Brain microvascular endothelial cell (primary cell): ENCODE data around the gene ESRRA.

ENCODE experiments used
- DNase-seq: peaks from one replicate; pipeline ENCODE4 v3.0.0-alpha.2; 2020
- H3K27ac ChIP-seq: fragments of 250-450 bp; sonication (Bioruptor Pico); 2 replicates; pipeline ENCODE4 v1.5.1; 2020; ENCODE audit warnings: mild to moderate bottlenecking, moderate library complexity
- H3K27me3 ChIP-seq: fragments of 250-450 bp; sonication (Bioruptor Pico); replicated peaks from 2 replicates; pipeline ENCODE4 v1.5.1; 2020; ENCODE audit warnings: mild to moderate bottlenecking
- H3K36me3 ChIP-seq: fragments of 250-450 bp; sonication (Bioruptor Pico); replicated peaks from 2 replicates; pipeline ENCODE4 v1.5.1; 2020; ENCODE audit warnings: mild to moderate bottlenecking
- H3K4me3 ChIP-seq: 2 replicates; pipeline ENCODE4 v1.5.1; 2011; ENCODE audit warnings: low read depth, mild to moderate bottlenecking, control low read depth, low read length, moderate library complexity
- CTCF ChIP-seq: IDR thresholded peaks from 2 replicates; pipeline ENCODE4 v1.5.1; 2011; ENCODE audit warnings: low read depth, mild to moderate bottlenecking, moderate library complexity, low read length, control low read depth, inconsistent platforms; ENCODE audit errors: missing control alignments
- in situ Hi-C: cut with HindIII; loops from 2 replicates; pipeline ENCODE4 v1.10.0; 2017; ENCODE audit warnings: low sequenced_read_pairs, low pct_ligation_motif_present

ESRRA gene

GRCh38 chr11:64268893-64269539 is 36.3 kb upstream of the ESRRA start:
- DNase-seq: peak; percentile 34
- peak overlapping the region; percentile 75 for H3K4me3 ChIP-seq
- in situ Hi-C loops: no loop called here
- H3K36me3 ChIP-seq: peaks cover 32% of the 10 kb centered on the region
- no peaks in the 10 kb centered on the region for H3K27me3 ChIP-seq
- TF ChIP-seq CTCF: no peak
- H3K27ac ChIP-seq: peak overlapping the region; percentile 66

GRCh38 chr11:64269540-64270220 is 35.6 kb upstream of the ESRRA start:
- peaks cover 25% of the 10 kb centered on the region for H3K36me3 ChIP-seq
- peak; percentile 99 for DNase-seq
- H3K27ac ChIP-seq: peak overlapping the region; percentile 88
- peak overlapping the region; percentile 75 for H3K4me3 ChIP-seq
- in situ Hi-C loops: no loop called here
- no peaks in the 10 kb centered on the region for H3K27me3 ChIP-seq
- no peak for TF ChIP-seq CTCF

- H3K36me3 ChIP-seq: peaks cover 2% of the 10 kb centered on the region
- no peak for TF ChIP-seq CTCF
- no peaks in the 10 kb centered on the region for H3K27me3 ChIP-seq
- DNase-seq: no peak
- no peak overlapping the region for H3K27ac ChIP-seq
- no peak overlapping the region for H3K4me3 ChIP-seq
- in situ Hi-C loops: no loop called here
Observed at GRCh38 chr11:64275031-64275800, 30.1 kb upstream of the ESRRA start.

GRCh38 chr11:64275841-64276240 is 29.5 kb upstream of the ESRRA start:
- TF ChIP-seq CTCF: no peak
- peaks cover 2% of the 10 kb centered on the region for H3K36me3 ChIP-seq
- no peak overlapping the region for H3K4me3 ChIP-seq
- in situ Hi-C loops: no loop called here
- H3K27ac ChIP-seq: no peak overlapping the region
- no peaks in the 10 kb centered on the region for H3K27me3 ChIP-seq
- DNase-seq: no peak

GRCh38 chr11:64276653-64277431 is 28.5 kb upstream of the ESRRA start:
- H3K36me3 ChIP-seq: peaks cover 2% of the 10 kb centered on the region
- H3K27ac ChIP-seq: peak overlapping the region; percentile 66
- H3K4me3 ChIP-seq: no peak overlapping the region
- no peaks in the 10 kb centered on the region for H3K27me3 ChIP-seq
- peak; percentile 56 for DNase-seq
- in situ Hi-C loops: no loop called here
- TF ChIP-seq CTCF: no peak
